Neural cell (in vitro differentiated cells): ENCODE results near the gene COPS2. TPM values are rescaled to one million over a fixed set of nuclear protein-coding genes. Genes with fewer than 3 reads are reported as not detected.

Source experiments
- H2AFZ ChIP-seq: fragments of 200-600, 300-800 bp; sonication (generic), shearing (Covaris generic); 2 replicates; pipeline ENCODE4 v1.6.0; 2014; ENCODE audit warnings: low read depth, mild to moderate bottlenecking, antibody characterized with exemption, low read length, moderate library complexity
- H3F3A ChIP-seq: fragments of 200-600 bp; shearing (Covaris generic); 2 replicates; pipeline ENCODE4 v1.6.1; 2016; ENCODE audit warnings: mild to moderate bottlenecking, moderate library complexity, mixed read lengths, antibody characterized with exemption, low read length; ENCODE audit not compliant: insufficient read depth, poor library complexity, severe bottlenecking
- H3K27ac ChIP-seq: fragments of 200-600, 300-800 bp; sonication (generic), shearing (Covaris generic); 2 replicates; pipeline ENCODE4 v1.5.1; 2014; ENCODE audit warnings: mild to moderate bottlenecking, low read length, moderate library complexity
- H3K27me3 ChIP-seq: fragments of 300-800, 200-600 bp; sonication (generic), shearing (Covaris generic); 2 replicates; pipeline ENCODE4 v1.6.0; 2014; ENCODE audit warnings: mild to moderate bottlenecking, low read depth, low read length, moderate library complexity; ENCODE audit not compliant: insufficient read depth
- H3K36me3 ChIP-seq: fragments of 300-800, 200-600 bp; sonication (generic), shearing (Covaris generic); 2 replicates; pipeline ENCODE4 v1.5.1; 2014; ENCODE audit warnings: mild to moderate bottlenecking, antibody characterized with exemption, low read length, moderate library complexity; ENCODE audit not compliant: insufficient read depth
- H3K4me2 ChIP-seq: fragments of 300-800, 200-600 bp; sonication (generic), shearing (Covaris generic); 2 replicates; pipeline ENCODE4 v1.6.0; 2014; ENCODE audit warnings: mild to moderate bottlenecking, low read length
- H3K4me3 ChIP-seq: fragments of 300-800, 200-600 bp; sonication (generic), shearing (Covaris generic); 2 replicates; pipeline ENCODE4 v1.5.1; 2014; ENCODE audit warnings: mild to moderate bottlenecking, low read length, moderate library complexity
- H3K79me2 ChIP-seq: fragments of 200-600 bp; shearing (Covaris generic); replicated peaks from 2 replicates; pipeline ENCODE4 v1.6.0; 2014; ENCODE audit warnings: mild to moderate bottlenecking, low read length, moderate library complexity; ENCODE audit not compliant: insufficient read depth
- H3K9ac ChIP-seq: fragments of 300-800, 200-600 bp; sonication (generic), shearing (Covaris generic); 2 replicates; pipeline ENCODE4 v1.6.1; 2016; ENCODE audit warnings: mild to moderate bottlenecking, low read length, mixed read lengths
- H3K9me2 ChIP-seq: fragments of 200-600 bp; shearing (Covaris generic); 2 replicates; pipeline ENCODE4 v1.6.1; 2016; ENCODE audit warnings: mild to moderate bottlenecking, low read length, mixed read lengths; ENCODE audit not compliant: insufficient read depth
- H3K9me3 ChIP-seq: fragments of 200-600, 300-800 bp; sonication (generic), shearing (Covaris generic); 2 replicates; pipeline ENCODE4 v1.6.1; 2016; ENCODE audit warnings: mild to moderate bottlenecking, mixed run types, low read length, moderate library complexity, mixed read lengths
- H4K20me1 ChIP-seq: fragments of 200-600 bp; shearing (Covaris generic); 2 replicates; pipeline ENCODE4 v1.6.1; 2016; ENCODE audit warnings: mild to moderate bottlenecking, mixed run types; ENCODE audit not compliant: insufficient read depth
- CTCF ChIP-seq: fragments of 450-650 bp; IDR thresholded peaks from 2 replicates; pipeline ENCODE4 v1.5.1; 2014; ENCODE audit warnings: antibody characterized with exemption, mild to moderate bottlenecking, moderate library complexity; ENCODE audit not compliant: poor library complexity, severe bottlenecking
- EP300 ChIP-seq: fragments of 450-650 bp; conservative IDR thresholded peaks from 2 replicates; pipeline ENCODE4 v1.6.1; 2014; ENCODE audit warnings: antibody characterized with exemption, mild to moderate bottlenecking, moderate library complexity; ENCODE audit not compliant: poor library complexity, severe bottlenecking
- EZH2 ChIP-seq: fragments of 200-600, 300-800 bp; shearing (Covaris generic), sonication (generic); IDR thresholded peaks from 2 replicates; pipeline ENCODE4 v1.6.1; 2014; ENCODE audit warnings: antibody characterized with exemption, low read length, borderline replicate concordance, mild to moderate bottlenecking; ENCODE audit not compliant: insufficient read depth, poor library complexity, severe bottlenecking
- MXI1 ChIP-seq: fragments of 450-650 bp; conservative IDR thresholded peaks from 2 replicates; pipeline ENCODE4 v1.6.1; 2014; ENCODE audit warnings: antibody characterized with exemption, mild to moderate bottlenecking; ENCODE audit not compliant: poor library complexity, severe bottlenecking
- POLR2AphosphoS5 ChIP-seq: IDR thresholded peaks from 2 replicates; pipeline ENCODE4 v1.6.1; 2012
- RAD21 ChIP-seq: fragments of 450-650 bp; conservative IDR thresholded peaks from 2 replicates; pipeline ENCODE4 v1.6.1; 2014; ENCODE audit warnings: antibody characterized with exemption, mild to moderate bottlenecking, moderate library complexity
- REST ChIP-seq: IDR thresholded peaks from 2 replicates; pipeline ENCODE4 v1.6.1; 2012; ENCODE audit warnings: borderline replicate concordance
- SMC3 ChIP-seq: fragments of 450-650 bp; conservative IDR thresholded peaks from 2 replicates; pipeline ENCODE4 v1.6.1; 2014; ENCODE audit warnings: antibody characterized with exemption, mild to moderate bottlenecking, moderate library complexity; ENCODE audit not compliant: poor library complexity
- TAF1 ChIP-seq: IDR thresholded peaks from 2 replicates; pipeline ENCODE4 v1.6.1; 2012; ENCODE audit warnings: low read depth
- polyA plus RNA-seq: library from polyadenylated mRNA; depleted of rRNA; stranded (reverse); fragments of >200 nt; gene quantifications from 2 replicates; pipeline ENCODE4 v1.2.3, GENCODE V29; 2014

Gene COPS2
- polyA plus RNA-seq, 1 donor from 2014 or later: 88.8 TPM

DNA sequence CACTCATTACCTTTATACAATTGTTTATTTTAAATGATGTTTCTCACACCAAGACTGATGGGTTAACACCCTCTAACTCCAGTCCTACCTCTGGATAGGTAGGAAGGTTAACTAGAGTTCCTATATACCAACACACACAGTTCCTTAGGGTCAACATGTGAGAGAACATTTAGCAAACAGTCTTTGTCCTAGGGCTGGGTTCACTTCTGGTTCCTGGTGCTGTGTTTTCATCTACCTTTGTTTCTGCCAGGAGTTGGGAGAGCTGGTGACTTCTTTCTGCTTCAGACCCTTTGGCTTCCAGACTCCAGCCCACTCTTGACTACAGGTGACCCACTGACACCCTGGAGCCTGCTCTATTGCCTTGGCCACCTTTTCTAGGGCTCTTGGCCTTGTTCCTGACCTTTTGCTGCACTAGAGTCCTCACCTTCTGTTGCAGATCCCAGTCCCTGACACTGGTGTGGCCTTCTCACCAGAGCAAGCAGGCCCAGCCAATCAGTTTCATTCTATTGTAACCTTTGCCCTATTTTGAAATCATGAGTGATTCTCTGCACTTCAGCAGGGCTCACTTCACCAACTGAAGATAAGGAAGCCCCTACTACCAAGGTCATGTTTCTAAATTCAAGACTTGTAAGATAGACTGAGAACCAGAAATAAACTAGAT, 59.2 kb downstream of the COPS2 start:
- no peaks in the 10 kb centered on the region for H3K9me3 ChIP-seq
- H2AFZ ChIP-seq: no peak overlapping the region
- no peak overlapping the region for H3K4me2 ChIP-seq
- TF ChIP-seq POLR2AphosphoS5 (no peak), CTCF (no peak), EZH2 (no peak), RAD21 (no peak), TAF1 (no peak), EP300 (no peak), REST (no peak), MXI1 (no peak), SMC3 (no peak)
- H3K27me3 ChIP-seq: no peaks in the 10 kb centered on the region
- no peak overlapping the region for H3K27ac ChIP-seq
- H3K36me3 ChIP-seq: no peaks in the 10 kb centered on the region
- no peak overlapping the region for H3K9ac ChIP-seq
- no peaks in the 10 kb centered on the region for H3K9me2 ChIP-seq
- H3F3A ChIP-seq: no peaks in the 10 kb centered on the region
- no peaks in the 10 kb centered on the region for H4K20me1 ChIP-seq
- H3K4me3 ChIP-seq: no peak overlapping the region
- H3K79me2 ChIP-seq: no peaks in the 10 kb centered on the region

- H3F3A ChIP-seq: no peaks in the 10 kb centered on the region
- no peak overlapping the region for H3K27ac ChIP-seq
- no peak for TF ChIP-seq TAF1
- no peak for TF ChIP-seq EP300
- no peak for TF ChIP-seq SMC3
- TF ChIP-seq POLR2AphosphoS5: no peak
- TF ChIP-seq CTCF: no peak
- H3K79me2 ChIP-seq: no peaks in the 10 kb centered on the region
- no peaks in the 10 kb centered on the region for H3K9me2 ChIP-seq
- no peak overlapping the region for H3K4me3 ChIP-seq
- H3K27me3 ChIP-seq: no peaks in the 10 kb centered on the region
- no peaks in the 10 kb centered on the region for H3K36me3 ChIP-seq
- H3K9me3 ChIP-seq: no peaks in the 10 kb centered on the region
- H2AFZ ChIP-seq: no peak overlapping the region
- no peaks in the 10 kb centered on the region for H4K20me1 ChIP-seq
- no peak overlapping the region for H3K9ac ChIP-seq
- H3K4me2 ChIP-seq: no peak overlapping the region
These were observed 60.5 kb downstream of the COPS2 start for GRCh38 chr15:49094923-49095322.
